Testis (tissue), 2 donors: ENCODE results near the gene WIPF3.

Source experiments
- POLR2A ChIP-seq: fragments of 450-650 bp; IDR thresholded peaks from one replicate; pipeline ENCODE4 v1.6.1; 2017; ENCODE audit warnings: antibody characterized with exemption, mild to moderate bottlenecking, moderate library complexity
- TF ChIP-seq, protein P1 (sequence below), 3 experiments: fragments of 450-650 bp in 2 of 3; fragments of 200-600 bp in 1 of 3; sonication (generic) in 1 of 3; IDR thresholded peaks; one replicate each; pipeline ENCODE4 v1.5.1; 2016 to 2019; ENCODE audit warnings: antibody characterized with exemption in 3 of 3, mild to moderate bottlenecking in 2 of 3, moderate library complexity in 1 of 3

- TF ChIP-seq, protein P1, sequence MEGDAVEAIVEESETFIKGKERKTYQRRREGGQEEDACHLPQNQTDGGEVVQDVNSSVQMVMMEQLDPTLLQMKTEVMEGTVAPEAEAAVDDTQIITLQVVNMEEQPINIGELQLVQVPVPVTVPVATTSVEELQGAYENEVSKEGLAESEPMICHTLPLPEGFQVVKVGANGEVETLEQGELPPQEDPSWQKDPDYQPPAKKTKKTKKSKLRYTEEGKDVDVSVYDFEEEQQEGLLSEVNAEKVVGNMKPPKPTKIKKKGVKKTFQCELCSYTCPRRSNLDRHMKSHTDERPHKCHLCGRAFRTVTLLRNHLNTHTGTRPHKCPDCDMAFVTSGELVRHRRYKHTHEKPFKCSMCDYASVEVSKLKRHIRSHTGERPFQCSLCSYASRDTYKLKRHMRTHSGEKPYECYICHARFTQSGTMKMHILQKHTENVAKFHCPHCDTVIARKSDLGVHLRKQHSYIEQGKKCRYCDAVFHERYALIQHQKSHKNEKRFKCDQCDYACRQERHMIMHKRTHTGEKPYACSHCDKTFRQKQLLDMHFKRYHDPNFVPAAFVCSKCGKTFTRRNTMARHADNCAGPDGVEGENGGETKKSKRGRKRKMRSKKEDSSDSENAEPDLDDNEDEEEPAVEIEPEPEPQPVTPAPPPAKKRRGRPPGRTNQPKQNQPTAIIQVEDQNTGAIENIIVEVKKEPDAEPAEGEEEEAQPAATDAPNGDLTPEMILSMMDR (IDR thresholded peaks at IDR 0.05): no peak
- no peak for TF ChIP-seq POLR2A
Measured at GRCh38 chr7:29765490-29765889, 40.8 kb upstream of the WIPF3 start.
